Middle frontal gyrus (tissue), 1 donor: ENCODE data around the gene LRRC47.

ENCODE experiments used
- DNase-seq: peaks from one replicate; pipeline ENCODE4 v3.0.0-alpha.2; 2015; ENCODE audit warnings: low spot score; ENCODE audit errors: extremely low spot score

Gene LRRC47

DNA sequence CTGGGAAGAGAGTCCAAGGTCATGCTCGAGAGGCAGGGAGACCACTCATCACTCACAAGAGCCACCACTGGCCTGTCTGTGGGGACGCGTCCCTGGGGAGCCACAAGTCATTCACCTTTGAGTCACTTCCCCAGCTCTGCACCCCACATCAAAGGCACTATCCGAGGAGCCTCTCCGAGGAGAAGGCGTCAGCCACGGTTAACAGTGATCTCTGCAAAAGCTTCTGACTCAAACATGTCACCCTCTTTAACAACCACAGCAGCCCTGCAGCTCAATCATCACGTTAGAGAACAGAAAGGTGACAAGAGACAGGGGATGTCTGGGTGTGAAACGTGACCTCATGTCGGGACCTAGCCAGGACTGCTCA is 9.0 kb downstream of the LRRC47 start:
- no peak for DNase-seq

GRCh38 chr1:3786468-3787348 is 9.6 kb downstream of the LRRC47 start:
- no peak for DNase-seq

DNA sequence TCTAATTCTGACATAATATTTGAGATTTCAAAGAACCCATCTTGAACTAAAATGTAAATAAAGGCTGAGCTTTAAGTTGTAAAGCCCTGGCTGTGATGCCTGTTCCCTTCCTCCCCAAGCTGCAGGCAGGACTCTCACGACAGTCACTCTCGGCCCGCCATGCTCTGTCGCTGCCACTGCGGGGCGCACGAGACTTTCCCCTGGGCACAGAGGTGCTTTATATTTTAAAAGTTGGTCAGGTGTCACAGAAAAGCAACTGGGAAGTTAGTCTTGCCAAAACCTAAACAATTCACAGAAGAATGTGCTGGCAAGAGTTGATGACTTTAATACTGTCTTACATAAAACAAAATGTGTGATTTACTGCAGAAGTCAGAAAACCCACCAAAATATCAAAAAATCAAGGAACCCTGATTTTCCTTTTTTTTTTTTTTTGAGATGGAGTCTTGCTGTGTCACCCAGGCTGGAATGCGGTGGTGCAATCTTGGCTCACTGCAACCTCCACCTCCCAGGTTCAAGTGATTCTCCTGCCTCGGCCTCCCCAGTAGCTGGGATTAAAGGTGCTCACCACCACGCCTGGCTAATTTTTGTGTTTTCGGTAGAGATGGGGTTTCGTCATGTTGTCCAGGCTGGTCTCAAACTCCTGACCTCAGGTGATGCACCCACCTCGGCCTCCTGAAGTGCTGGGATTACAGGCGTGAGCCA is 10.7 kb downstream of the LRRC47 start:
- no peak for DNase-seq

DNA sequence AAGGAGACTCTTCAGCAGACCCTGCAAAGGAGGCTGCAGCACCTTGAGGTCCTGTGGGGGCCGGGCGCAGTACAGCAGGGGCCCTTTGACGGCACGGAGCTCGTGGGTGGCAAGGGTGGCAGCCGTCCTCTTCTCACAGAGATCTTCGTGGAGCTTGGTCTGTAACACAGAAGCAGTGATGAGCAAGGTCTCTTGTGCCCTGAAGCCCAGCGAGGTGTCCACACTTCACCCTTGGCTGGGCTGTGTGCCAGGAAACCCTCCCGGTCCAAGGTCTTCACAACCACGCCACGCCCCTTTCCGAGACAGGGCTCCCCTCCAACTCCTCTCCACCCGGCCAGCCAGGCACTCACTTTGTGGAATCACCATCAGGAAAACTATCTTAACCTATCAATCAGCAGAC is 11.3 kb downstream of the LRRC47 start:
- DNase-seq, result no peak

DNA sequence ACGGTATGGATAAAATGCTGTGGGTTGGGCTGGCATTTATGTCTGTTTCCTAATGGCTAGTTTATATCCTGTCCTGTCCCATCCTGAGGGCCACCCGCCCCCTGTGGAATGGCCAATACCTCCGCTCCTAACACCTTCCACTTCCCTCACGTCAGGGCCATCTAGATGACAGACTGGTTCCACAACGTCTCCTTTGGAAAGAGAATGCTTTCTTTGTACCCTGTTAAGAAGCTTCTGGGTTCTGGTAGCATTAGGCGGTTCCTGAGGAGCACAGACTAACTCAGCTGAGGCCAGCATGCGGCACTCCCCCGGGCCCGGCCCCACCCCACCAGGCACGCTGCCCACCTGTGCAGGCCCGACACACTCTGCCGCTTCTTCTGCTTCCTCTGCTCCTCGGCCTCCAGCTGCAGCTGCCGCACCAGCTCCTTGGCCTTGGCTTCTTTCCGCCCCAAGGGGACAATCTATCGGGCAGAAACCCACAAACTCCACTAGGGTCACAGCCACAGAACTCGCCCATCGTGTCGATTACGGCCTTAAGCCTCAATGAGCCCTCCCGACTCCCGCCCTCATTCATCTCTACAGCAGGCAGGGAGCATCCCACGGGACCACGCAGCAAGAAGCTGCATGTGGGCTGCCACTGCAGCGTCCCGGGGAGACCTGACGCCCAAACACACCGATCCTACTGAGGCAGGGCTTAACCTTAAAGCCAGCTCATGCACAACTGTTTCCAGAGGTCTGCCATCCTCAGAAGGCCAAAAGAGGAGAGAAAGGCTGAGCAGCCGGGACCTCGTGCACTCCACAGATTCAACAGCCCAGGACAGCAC is 12.4 kb downstream of the LRRC47 start:
- DNase-seq, result no peak

DNA sequence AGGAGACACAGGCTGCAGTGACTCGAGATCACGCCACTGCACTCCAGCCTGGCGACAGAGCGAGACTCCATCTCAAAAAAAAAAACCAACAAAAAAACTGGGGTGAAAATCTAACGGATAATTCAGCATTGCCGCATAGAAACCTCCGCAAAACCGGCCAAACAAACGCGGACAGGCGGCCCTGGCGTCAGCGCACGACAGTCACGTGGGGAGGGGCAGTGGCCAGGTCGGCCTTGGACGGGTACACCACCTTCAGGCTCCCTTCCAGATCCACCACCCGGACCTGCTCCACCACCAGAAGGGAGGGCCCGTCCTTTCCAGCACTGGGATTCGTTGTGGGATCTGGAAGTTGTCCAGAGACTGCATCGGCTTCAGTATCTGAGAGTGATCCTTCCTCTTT is 15.4 kb downstream of the LRRC47 start:
- DNase-seq, result no peak

DNA sequence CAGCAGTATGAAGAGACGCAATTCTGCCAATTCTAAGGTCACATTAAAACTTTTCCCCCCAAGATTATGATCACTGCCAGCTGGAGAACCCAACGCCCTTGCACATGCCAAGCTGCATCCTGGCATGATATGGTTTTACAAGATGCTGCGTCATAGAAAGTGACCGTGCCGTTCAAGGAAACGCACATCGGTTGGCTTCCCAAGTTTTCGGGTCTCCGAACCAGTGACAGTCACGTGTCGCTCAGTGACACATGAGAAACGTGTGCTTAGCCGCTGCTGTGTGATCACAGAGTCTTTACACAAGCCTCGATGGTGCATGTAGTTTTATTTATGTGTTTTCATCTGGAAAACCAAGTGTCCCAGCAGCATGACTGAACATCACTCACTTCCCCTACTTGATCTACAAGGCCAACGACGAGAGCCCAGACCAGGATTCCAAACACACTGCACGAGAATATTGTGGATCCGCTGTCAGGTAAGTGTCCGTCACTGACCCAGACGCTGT is 16.3 kb downstream of the LRRC47 start:
- no peak for DNase-seq

DNA sequence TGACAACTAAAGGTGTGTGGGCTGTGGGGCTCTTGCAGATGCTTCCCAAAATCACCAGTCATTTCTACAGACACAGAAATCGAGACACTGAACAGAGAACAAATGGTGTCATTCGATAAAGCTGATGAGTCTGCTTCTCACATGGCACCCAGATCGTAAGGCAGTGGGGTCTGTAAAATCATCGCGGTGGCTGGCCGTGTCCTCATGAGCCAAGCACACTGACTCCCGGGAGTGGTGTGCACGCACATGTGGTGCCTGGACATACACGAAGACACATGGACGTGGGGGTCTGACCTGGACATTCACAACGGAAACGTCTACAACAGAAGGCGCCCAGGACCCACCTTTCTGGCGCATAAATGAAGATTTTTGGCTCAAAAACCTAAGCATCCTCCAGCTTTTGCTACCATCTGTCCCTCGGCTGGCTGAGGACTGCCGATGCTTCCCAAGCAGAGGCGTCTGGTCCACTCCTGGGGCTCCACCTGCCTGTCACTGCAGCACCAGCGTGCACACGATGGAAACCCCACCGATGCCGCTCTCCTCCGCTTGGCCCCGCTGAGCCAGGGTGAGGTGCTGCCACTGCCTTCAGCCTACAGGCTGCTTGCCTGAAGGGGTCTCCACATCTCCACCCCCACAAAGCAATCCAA is 16.9 kb downstream of the LRRC47 start:
- no peak for DNase-seq

DNA sequence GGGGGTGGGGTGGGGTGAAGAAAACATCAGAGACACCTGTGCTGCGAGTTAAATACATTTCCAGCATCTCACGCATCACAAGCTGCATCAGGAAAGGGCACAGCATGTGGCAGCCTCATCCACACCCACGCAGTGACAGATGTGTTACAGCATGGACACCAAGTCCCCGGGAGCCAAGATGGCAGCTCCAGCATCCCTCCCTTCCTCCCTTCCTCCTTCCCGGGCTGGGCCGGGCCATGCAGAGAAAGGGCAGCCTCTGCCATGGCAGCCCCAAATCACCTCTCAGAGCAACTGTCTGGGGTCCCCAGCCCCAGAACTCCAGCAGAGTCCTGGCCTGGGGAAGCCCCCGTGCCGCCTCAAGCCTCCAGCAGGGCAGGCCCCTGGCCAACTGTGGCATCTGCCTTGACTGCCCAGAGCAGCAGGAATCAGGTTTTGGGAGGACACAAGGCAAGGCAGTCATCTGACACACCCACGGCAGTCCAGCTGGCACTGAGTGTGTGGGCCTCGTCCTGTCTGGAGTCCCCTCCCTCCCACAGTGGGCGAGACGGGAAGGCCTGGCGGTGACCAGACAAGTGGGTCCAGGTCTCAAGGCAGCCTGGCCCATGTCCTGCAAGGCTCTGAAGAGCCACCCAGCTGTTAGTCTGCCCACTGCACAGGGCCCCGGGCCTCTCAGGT is 17.6 kb downstream of the LRRC47 start:
- no peak for DNase-seq

GRCh38 chr1:3777647-3778589 is 18.4 kb downstream of the LRRC47 start:
- DNase-seq, result no peak

GRCh38 chr1:3777078-3777547 is 19.2 kb downstream of the LRRC47 start:
- no peak for DNase-seq

- no peak for DNase-seq
Observed at GRCh38 chr1:3776231-3776961, 19.9 kb downstream of the LRRC47 start.

GRCh38 chr1:3775490-3776230 is 20.6 kb downstream of the LRRC47 start:
- DNase-seq, result no peak

GRCh38 chr1:3774946-3775489 is 21.3 kb downstream of the LRRC47 start:
- DNase-seq, result no peak

DNA sequence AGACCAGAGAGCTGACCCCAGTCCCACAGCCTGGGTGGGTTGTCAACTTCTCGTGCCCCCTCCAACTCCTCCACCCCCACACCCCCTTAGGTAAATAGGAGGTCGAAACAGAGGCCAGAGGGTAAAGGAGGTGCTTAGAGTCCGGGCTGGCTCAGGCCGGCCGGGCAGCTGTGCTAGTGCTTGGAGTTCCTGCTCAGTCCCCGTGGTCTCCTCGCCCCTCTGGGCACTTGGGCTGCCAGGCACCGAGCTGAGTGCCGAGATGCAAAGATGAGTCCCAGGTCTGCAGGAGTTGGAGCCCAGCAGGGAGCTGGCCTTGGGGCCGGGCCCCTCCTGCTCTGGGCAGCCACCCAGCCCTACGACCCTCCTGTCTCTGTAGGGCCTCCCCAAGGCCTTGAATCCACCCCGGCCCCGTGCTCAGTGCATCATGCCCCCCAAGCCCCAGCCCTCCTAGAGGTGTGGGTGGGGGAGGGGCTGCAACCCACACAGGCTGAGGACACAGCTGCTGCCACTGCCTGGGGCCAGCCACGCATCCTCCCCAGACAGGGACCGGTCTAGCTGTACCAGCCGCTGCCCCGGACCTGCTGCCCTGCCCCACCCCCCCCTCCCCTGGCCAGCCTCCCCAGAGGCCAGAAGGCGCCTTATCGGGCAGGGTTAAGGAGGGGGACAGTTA is 21.9 kb downstream of the LRRC47 start:
- DNase-seq, result no peak

DNA sequence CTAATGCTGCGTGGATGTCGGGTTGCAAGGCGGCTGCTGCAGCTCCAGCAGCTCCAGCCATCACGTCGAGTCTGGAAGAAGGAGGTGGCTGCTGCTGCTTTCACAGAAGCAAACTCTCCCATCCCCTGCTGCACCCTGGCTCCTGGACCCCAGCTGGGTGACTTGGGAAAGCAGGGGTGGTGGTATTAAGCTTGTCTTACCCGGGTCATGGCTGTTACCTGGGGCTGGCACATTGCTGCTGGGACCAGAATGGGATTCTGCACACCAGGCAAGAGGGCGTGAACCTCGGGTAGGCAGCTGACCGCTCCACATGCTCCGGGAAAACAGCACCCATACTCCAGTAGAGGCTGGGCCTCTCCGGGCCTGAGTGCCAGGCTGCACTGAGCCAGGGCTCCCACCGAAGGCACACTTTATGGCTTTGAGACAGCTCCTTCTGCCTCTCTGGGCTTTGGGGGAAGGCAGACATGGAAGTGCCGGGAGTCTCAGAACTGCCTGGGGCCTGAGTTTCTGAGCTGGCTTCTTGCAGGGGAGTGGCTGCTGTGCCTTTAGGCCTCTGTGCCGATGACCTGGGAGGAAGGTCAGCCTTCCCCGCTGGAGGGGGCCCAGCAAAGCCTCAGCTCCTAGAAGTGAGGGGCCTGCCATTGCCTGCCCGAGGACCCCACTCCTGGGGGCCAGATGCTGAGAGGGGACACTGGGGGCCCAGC is 22.6 kb downstream of the LRRC47 start:
- no peak for DNase-seq
